OCI-LY1 (cell line): ENCODE results near the gene ZNHIT2.

Experiments used
- H2AFZ ChIP-seq: fragments of 200-600 bp; sonication (generic), shearing (Covaris generic); 2 replicates; pipeline ENCODE4 v1.6.0; 2014; ENCODE audit warnings: antibody characterized with exemption, mild to moderate bottlenecking, low read length
- H3F3A ChIP-seq: fragments of 200-600 bp; sonication (generic), shearing (Covaris generic); 2 replicates; pipeline ENCODE4 v1.6.0; 2014; ENCODE audit warnings: mild to moderate bottlenecking, antibody characterized with exemption, low read length, moderate library complexity; ENCODE audit not compliant: insufficient read depth
- H3K27ac ChIP-seq: fragments of 200-600 bp; sonication (generic); 2 replicates; pipeline ENCODE4 v1.5.1; 2014; ENCODE audit warnings: low read length, mixed run types, mild to moderate bottlenecking, low read depth; ENCODE audit not compliant: poor library complexity, severe bottlenecking
- H3K27me3 ChIP-seq: fragments of 200-600 bp; sonication (generic); 2 replicates; pipeline ENCODE4 v1.6.0; 2014; ENCODE audit warnings: antibody characterized with exemption, mild to moderate bottlenecking, low read length, moderate library complexity; ENCODE audit not compliant: insufficient read depth
- H3K36me3 ChIP-seq: fragments of 200-600 bp; sonication (generic); 2 replicates; pipeline ENCODE4 v1.6.1; 2014; ENCODE audit warnings: mild to moderate bottlenecking, antibody characterized with exemption, low read length, moderate library complexity, mixed read lengths; ENCODE audit not compliant: insufficient read depth
- H3K4me1 ChIP-seq: fragments of 200-600 bp; sonication (generic); 2 replicates; pipeline ENCODE4 v1.5.1; 2014; ENCODE audit warnings: mild to moderate bottlenecking, low read length, moderate library complexity; ENCODE audit not compliant: insufficient read depth, severe bottlenecking
- H3K4me2 ChIP-seq: fragments of 200-600 bp; sonication (generic), shearing (Covaris generic); 2 replicates; pipeline ENCODE4 v1.6.1; 2014; ENCODE audit warnings: low read length
- H3K4me3 ChIP-seq: fragments of 200-600 bp; sonication (generic); 2 replicates; pipeline ENCODE4 v1.5.1; 2014; ENCODE audit warnings: low read length, low read depth, mild to moderate bottlenecking, mixed read lengths; ENCODE audit not compliant: poor library complexity, severe bottlenecking
- H3K79me2 ChIP-seq: fragments of 200-600 bp; shearing (Covaris generic); 2 replicates; pipeline ENCODE4 v1.6.1; 2016; ENCODE audit warnings: mixed run types, low read length, mixed read lengths; ENCODE audit not compliant: insufficient read depth
- H3K9ac ChIP-seq: fragments of 200-600 bp; sonication (generic), shearing (Covaris generic); 2 replicates; pipeline ENCODE4 v1.6.1; 2014; ENCODE audit warnings: mild to moderate bottlenecking, low read length, mixed read lengths
- H3K9me2 ChIP-seq: fragments of 200-600 bp; sonication (generic), shearing (Covaris generic); 2 replicates; pipeline ENCODE4 v1.6.1; 2014; ENCODE audit warnings: low read depth, mild to moderate bottlenecking, low read length, mixed read lengths
- H3K9me3 ChIP-seq: fragments of 200-600 bp; shearing (Covaris generic); 2 replicates; pipeline ENCODE4 v1.6.1; 2014; ENCODE audit warnings: low read length, mixed read lengths
- H4K20me1 ChIP-seq: fragments of 200-600 bp; sonication (generic), shearing (Covaris generic); 2 replicates; pipeline ENCODE4 v1.6.0; 2016; ENCODE audit warnings: mild to moderate bottlenecking, low read length; ENCODE audit not compliant: insufficient read depth
- EZH2 ChIP-seq: fragments of 200-600 bp; sonication (generic), shearing (Covaris generic); IDR thresholded peaks from 2 replicates; pipeline ENCODE4 v1.8.0; 2017; ENCODE audit warnings: borderline replicate concordance, mixed run types, mild to moderate bottlenecking, antibody characterized with exemption, low read length, moderate library complexity, mixed read lengths
- TF ChIP-seq, protein P1 (sequence below): fragments of 200-600 bp; sonication (generic), shearing (Covaris generic); IDR thresholded peaks from 2 replicates; pipeline ENCODE4 v1.5.1; 2017; ENCODE audit warnings: mild to moderate bottlenecking, antibody characterized with exemption, low read length, moderate library complexity, mixed read lengths

ZNHIT2 gene

DNA sequence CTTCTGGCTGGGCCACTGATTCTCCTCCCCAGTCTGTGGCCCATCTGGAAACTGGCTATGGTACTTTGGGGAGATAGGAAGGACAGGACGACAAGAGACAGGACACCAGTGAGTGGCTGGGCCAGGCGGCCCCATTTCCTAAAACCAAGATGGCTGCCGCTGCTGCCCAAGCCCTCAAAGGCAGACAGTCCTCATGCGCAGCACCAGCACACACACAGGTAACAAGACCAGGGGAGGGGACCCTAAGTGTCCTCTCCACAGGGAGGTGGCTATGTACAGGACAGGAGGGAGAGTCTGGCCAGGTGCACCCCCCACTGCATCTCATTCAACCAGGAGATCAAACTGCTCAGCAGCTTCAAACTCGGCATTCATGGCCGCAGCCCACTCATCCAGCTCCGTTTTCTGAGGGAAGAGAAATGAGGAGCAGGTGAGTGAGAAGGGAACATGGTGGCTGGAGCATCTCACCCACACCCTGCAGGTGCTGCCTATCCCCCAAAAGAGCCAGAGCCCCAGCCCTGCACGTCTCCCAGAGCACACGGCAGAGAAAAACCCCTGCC, 38.6 kb downstream of the ZNHIT2 start:
- Histone ChIP-seq H3K9me3 (no peaks in the 10 kb centered on the region), H3K79me2 (peaks cover 18% of the 10 kb centered on the region), H3K4me1 (peaks cover 41% of the 10 kb centered on the region), H3K9me2 (no peaks in the 10 kb centered on the region), H4K20me1 (no peaks in the 10 kb centered on the region), H3K4me3 (peak overlapping the region; percentile 24), H3K9ac (peak overlapping the region; percentile 18; the same call in 1 of the 2 replicates), H3F3A (no peaks in the 10 kb centered on the region), H2AFZ (no peak overlapping the region), H3K4me2 (peak overlapping the region; percentile 49), H3K27ac (peak overlapping the region; percentile 69), H3K36me3 (peaks cover 74% of the 10 kb centered on the region), H3K27me3 (no peaks in the 10 kb centered on the region)
- TF ChIP-seq, protein P1, sequence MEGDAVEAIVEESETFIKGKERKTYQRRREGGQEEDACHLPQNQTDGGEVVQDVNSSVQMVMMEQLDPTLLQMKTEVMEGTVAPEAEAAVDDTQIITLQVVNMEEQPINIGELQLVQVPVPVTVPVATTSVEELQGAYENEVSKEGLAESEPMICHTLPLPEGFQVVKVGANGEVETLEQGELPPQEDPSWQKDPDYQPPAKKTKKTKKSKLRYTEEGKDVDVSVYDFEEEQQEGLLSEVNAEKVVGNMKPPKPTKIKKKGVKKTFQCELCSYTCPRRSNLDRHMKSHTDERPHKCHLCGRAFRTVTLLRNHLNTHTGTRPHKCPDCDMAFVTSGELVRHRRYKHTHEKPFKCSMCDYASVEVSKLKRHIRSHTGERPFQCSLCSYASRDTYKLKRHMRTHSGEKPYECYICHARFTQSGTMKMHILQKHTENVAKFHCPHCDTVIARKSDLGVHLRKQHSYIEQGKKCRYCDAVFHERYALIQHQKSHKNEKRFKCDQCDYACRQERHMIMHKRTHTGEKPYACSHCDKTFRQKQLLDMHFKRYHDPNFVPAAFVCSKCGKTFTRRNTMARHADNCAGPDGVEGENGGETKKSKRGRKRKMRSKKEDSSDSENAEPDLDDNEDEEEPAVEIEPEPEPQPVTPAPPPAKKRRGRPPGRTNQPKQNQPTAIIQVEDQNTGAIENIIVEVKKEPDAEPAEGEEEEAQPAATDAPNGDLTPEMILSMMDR = no peak
- TF ChIP-seq EZH2 = no peak

DNA sequence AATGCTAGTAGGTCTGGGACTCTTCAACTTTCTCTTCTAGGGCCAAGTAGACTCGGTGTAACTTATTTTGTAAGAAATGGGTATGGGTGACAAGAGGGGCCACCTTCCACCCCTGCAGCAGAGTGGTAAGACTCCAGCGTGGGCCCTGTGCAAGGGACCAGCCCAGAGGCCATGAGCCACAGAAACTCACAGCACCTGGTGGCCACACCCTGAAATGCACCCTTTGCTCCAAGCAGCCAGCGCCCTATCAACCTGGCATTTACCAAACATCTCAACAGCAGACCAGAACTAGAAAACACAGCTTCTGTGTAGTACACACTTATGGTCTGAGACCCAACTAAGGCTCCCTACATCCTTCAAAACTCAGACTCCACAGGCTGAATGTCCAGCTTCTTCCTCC, 39.4 kb downstream of the ZNHIT2 start:
- no peaks in the 10 kb centered on the region for H3K27me3 ChIP-seq
- H3K4me3 ChIP-seq = peak overlapping the region; percentile 24
- H4K20me1 ChIP-seq = no peaks in the 10 kb centered on the region
- H3K4me1 ChIP-seq = peaks cover 40% of the 10 kb centered on the region
- no peaks in the 10 kb centered on the region for H3F3A ChIP-seq
- no peaks in the 10 kb centered on the region for H3K9me2 ChIP-seq
- peaks cover 74% of the 10 kb centered on the region for H3K36me3 ChIP-seq
- peaks cover 12% of the 10 kb centered on the region for H3K79me2 ChIP-seq
- TF ChIP-seq EZH2 = no peak
- TF ChIP-seq, protein P1 = peak; percentile 77
- H2AFZ ChIP-seq = no peak overlapping the region
- H3K27ac ChIP-seq = peak overlapping the region; percentile 69
- no peaks in the 10 kb centered on the region for H3K9me3 ChIP-seq
- peak overlapping the region; percentile 49 for H3K4me2 ChIP-seq
- H3K9ac ChIP-seq = peak overlapping the region; percentile 18; the same call in 1 of the 2 replicates

DNA sequence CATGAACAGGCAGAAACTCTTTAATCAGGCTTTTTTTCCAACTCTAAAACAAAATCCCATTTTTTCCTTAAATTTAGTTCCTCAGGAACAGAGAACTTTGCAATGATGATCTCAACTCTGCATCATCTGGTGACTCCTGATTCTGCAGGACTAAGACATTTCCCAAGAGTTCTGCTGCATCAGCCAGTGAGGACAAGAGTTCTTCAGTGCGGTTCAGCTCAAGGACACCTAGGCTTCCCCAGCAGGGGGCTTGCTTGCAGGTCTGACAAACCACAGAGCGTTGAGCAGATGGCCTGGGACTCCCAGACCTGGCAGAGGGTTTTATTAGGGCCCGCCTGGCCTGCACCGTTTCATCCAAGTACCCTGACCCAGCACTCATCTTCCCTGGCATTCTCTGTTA, 40.0 kb downstream of the ZNHIT2 start:
- peaks cover 68% of the 10 kb centered on the region for H3K36me3 ChIP-seq
- H3K79me2 ChIP-seq = peaks cover 6% of the 10 kb centered on the region
- no peak overlapping the region for H3K27ac ChIP-seq
- TF ChIP-seq EZH2 = no peak
- TF ChIP-seq, protein P1 = no peak
- H3K9ac ChIP-seq = no peak overlapping the region
- no peak overlapping the region; the same call in 1 of the 2 replicates for H3K4me2 ChIP-seq
- H3K27me3 ChIP-seq = no peaks in the 10 kb centered on the region
- peaks cover 35% of the 10 kb centered on the region for H3K4me1 ChIP-seq
- no peaks in the 10 kb centered on the region for H4K20me1 ChIP-seq
- H2AFZ ChIP-seq = no peak overlapping the region
- H3K4me3 ChIP-seq = no peak overlapping the region
- H3K9me3 ChIP-seq = no peaks in the 10 kb centered on the region
- no peaks in the 10 kb centered on the region for H3F3A ChIP-seq
- no peaks in the 10 kb centered on the region for H3K9me2 ChIP-seq
